Astrocyte (in vitro differentiated cells and primary cell): ENCODE results near the gene MCCC1. TPM values are rescaled to one million over a fixed set of nuclear protein-coding genes. Genes with fewer than 3 reads are reported as not detected.
"Not testable (repeated sequence)": the region's sequence is repeated elsewhere in the genome, so short reads cannot be mapped to it uniquely, and the experiment has no call there.

ENCODE experiments used
- DNase-seq: peaks from one replicate; pipeline ENCODE4 v3.0.0-alpha.2; 2010; ENCODE audit warnings: low read depth
- FAIRE-seq: peaks from 2 replicates; lab custom pipeline; 2011; peaks lifted over from hg19 to GRCh38; lab: Jason Lieb, UNC
- H2AFZ ChIP-seq: 2 replicates; pipeline ENCODE4 v1.6.0; 2012; ENCODE audit warnings: low read depth, low read length, inconsistent platforms
- H3K27ac ChIP-seq: 2 replicates; pipeline ENCODE4 v1.5.1; 2011; ENCODE audit warnings: low read depth, low read length, inconsistent platforms
- H3K27me3 ChIP-seq: 2 replicates; pipeline ENCODE4 v1.6.0; 2011; ENCODE audit warnings: low read length, inconsistent platforms; ENCODE audit not compliant: insufficient read depth
- H3K36me3 ChIP-seq: 2 replicates; pipeline ENCODE4 v1.5.1; 2011; ENCODE audit warnings: low read length, inconsistent platforms; ENCODE audit not compliant: insufficient read depth
- H3K4me1 ChIP-seq: 2 replicates; pipeline ENCODE4 v1.5.1; 2011; ENCODE audit warnings: low read length, inconsistent platforms; ENCODE audit not compliant: insufficient read depth
- H3K4me2 ChIP-seq: 2 replicates; pipeline ENCODE4 v1.6.0; 2012; ENCODE audit warnings: low read length, inconsistent platforms
- H3K4me3 ChIP-seq: 2 replicates; pipeline ENCODE4 v1.5.1; 2011; ENCODE audit warnings: low read depth, mild to moderate bottlenecking, low read length, inconsistent platforms; ENCODE audit not compliant: insufficient read depth
- H3K79me2 ChIP-seq: 2 replicates; pipeline ENCODE4 v1.6.0; 2012; ENCODE audit warnings: mild to moderate bottlenecking, low read length, inconsistent platforms; ENCODE audit not compliant: insufficient read depth
- H3K9ac ChIP-seq: 2 replicates; pipeline ENCODE4 v1.6.0; 2012; ENCODE audit warnings: mild to moderate bottlenecking, low read length, inconsistent platforms
- H3K9me3 ChIP-seq: 2 replicates; pipeline ENCODE4 v1.5.1; 2012; ENCODE audit warnings: low read depth, mild to moderate bottlenecking, low read length, inconsistent platforms; ENCODE audit not compliant: insufficient read depth
- H4K20me1 ChIP-seq: 2 replicates; pipeline ENCODE4 v1.6.0; 2012; ENCODE audit warnings: low read length, inconsistent platforms; ENCODE audit not compliant: insufficient read depth
- H3K27ac Mint-ChIP-seq: one replicate; pipeline ENCODE4 v1.8.0; 2021; ENCODE audit warnings: mild to moderate bottlenecking, mixed read lengths; ENCODE audit not compliant: unreplicated experiment
- H3K27me3 Mint-ChIP-seq: one replicate; pipeline ENCODE4 v1.8.0; 2021; ENCODE audit warnings: low read depth, mixed read lengths; ENCODE audit not compliant: unreplicated experiment
- H3K36me3 Mint-ChIP-seq: one replicate; pipeline ENCODE4 v1.8.0; 2021; ENCODE audit warnings: low read depth, mixed read lengths; ENCODE audit not compliant: unreplicated experiment
- H3K4me1 Mint-ChIP-seq: one replicate; pipeline ENCODE4 v1.8.0; 2021; ENCODE audit warnings: low read depth, mixed read lengths; ENCODE audit not compliant: unreplicated experiment
- H3K4me3 Mint-ChIP-seq: one replicate; pipeline ENCODE4 v1.8.0; 2021; ENCODE audit warnings: mild to moderate bottlenecking, moderate library complexity, mixed read lengths; ENCODE audit not compliant: unreplicated experiment
- H3K9me3 Mint-ChIP-seq: one replicate; pipeline ENCODE4 v1.8.0; 2021; ENCODE audit warnings: mild to moderate bottlenecking, mixed read lengths; ENCODE audit not compliant: unreplicated experiment
- CTCF ChIP-seq: IDR thresholded peaks from 2 replicates; pipeline ENCODE4 v1.5.1; 2011; ENCODE audit warnings: low read depth, mild to moderate bottlenecking, inconsistent platforms, low read length, moderate library complexity; ENCODE audit not compliant: insufficient read depth
- EZH2 ChIP-seq: IDR thresholded peaks from 2 replicates; pipeline ENCODE4 v1.6.1; 2012; ENCODE audit warnings: mild to moderate bottlenecking, low read length, inconsistent platforms; ENCODE audit not compliant: insufficient read depth
- total RNA-seq: library from RNA; stranded (reverse); gene quantifications from 2 replicates; pipeline ENCODE4 v1.2.1, GENCODE V29; 2021

MCCC1 gene
- total RNA-seq, 1 donor from 2014 or later = 13.4 TPM

DNA sequence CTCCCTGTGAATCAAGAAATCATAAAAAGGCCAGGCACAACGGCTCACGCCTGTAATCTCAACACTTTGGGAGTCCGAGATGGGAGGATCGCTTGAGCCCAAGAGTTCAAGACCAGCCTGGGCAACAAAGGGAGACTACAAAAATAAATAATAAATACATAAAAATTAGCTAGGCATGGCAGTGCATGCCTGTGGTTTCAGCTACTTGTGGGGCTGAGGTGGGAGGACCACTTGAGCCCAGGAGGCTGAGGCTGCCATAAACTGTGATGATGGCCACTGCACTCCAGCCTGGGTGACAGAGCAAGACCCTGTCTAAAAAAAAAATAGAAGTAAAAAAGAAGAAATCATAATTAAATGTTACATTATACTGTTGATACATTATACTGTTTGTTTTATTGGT, 91.0 kb downstream of the MCCC1 start:
- no peaks in the 10 kb centered on the region for H3K27me3 Mint-ChIP-seq
- Histone ChIP-seq H3K27ac (no peak overlapping the region), H3K9ac (no peak overlapping the region), H3K4me2 (no peak overlapping the region), H3K4me1 (no peaks in the 10 kb centered on the region), H3K4me3 (no peak overlapping the region), H3K79me2 (no peaks in the 10 kb centered on the region), H4K20me1 (no peaks in the 10 kb centered on the region), H2AFZ (no peak overlapping the region), H3K27me3 (no peaks in the 10 kb centered on the region), H3K9me3 (no peaks in the 10 kb centered on the region), H3K36me3 (no peaks in the 10 kb centered on the region)
- no peak overlapping the region for H3K4me3 Mint-ChIP-seq
- no peak for TF ChIP-seq CTCF
- TF ChIP-seq EZH2 = no peak
- H3K27ac Mint-ChIP-seq = no peak overlapping the region
- peaks cover 4% of the 10 kb centered on the region for H3K4me1 Mint-ChIP-seq
- peaks cover 3% of the 10 kb centered on the region for H3K9me3 Mint-ChIP-seq
- FAIRE-seq = no peak
- H3K36me3 Mint-ChIP-seq = peaks cover 6% of the 10 kb centered on the region
- no peak for DNase-seq

- peaks cover 3% of the 10 kb centered on the region for H3K9me3 Mint-ChIP-seq
- no peaks in the 10 kb centered on the region for H3K27me3 Mint-ChIP-seq
- Histone ChIP-seq H3K27me3 (no peaks in the 10 kb centered on the region), H3K4me2 (no peak overlapping the region), H3K36me3 (no peaks in the 10 kb centered on the region), H3K4me1 (no peaks in the 10 kb centered on the region), H2AFZ (no peak overlapping the region), H3K9me3 (no peaks in the 10 kb centered on the region), H3K9ac (no peak overlapping the region), H3K4me3 (no peak overlapping the region), H3K27ac (no peak overlapping the region), H4K20me1 (no peaks in the 10 kb centered on the region), H3K79me2 (no peaks in the 10 kb centered on the region)
- DNase-seq (no peak), FAIRE-seq (no peak)
- H3K4me1 Mint-ChIP-seq = peaks cover 4% of the 10 kb centered on the region
- TF ChIP-seq EZH2 (no peak), CTCF (no peak)
- peaks cover 3% of the 10 kb centered on the region for H3K36me3 Mint-ChIP-seq
- no peak overlapping the region for H3K27ac Mint-ChIP-seq
- no peak overlapping the region for H3K4me3 Mint-ChIP-seq
These were observed 92.8 kb downstream of the MCCC1 start for GRCh38 chr3:183006396-183007002.

DNA sequence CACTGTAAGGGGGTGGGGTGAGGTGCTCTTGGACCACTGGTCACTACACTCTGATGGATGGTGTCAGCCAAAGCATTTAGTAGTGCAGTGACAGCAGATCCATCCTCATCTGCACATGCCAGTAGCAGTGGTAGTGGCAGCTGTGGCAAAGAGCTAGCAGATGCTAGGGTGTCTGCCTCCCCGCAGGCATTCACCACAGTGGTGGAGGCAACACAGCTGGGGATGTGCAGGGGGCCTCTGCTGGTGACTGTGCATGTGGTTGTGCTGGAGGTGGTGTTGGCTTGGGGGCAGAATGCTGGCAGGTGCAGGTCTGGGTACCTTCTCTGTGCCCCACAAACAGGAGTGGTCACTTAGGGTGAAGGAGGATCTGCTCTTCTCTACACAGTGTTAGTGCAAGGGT, 99.5 kb downstream of the MCCC1 start:
- no peak overlapping the region for H3K4me2 ChIP-seq
- Mint-ChIP-seq H3K4me3 (no peak overlapping the region), H3K27ac (no peak overlapping the region), H3K27me3 (peaks cover 2% of the 10 kb centered on the region), H3K36me3 (peaks cover 2% of the 10 kb centered on the region), H3K4me1 (no peaks in the 10 kb centered on the region), H3K9me3 (peaks cover 11% of the 10 kb centered on the region)
- H4K20me1 ChIP-seq = no peaks in the 10 kb centered on the region
- H3K79me2 ChIP-seq = no peaks in the 10 kb centered on the region
- no peak overlapping the region for H3K27ac ChIP-seq
- no peak overlapping the region for H2AFZ ChIP-seq
- H3K4me1 ChIP-seq = no peaks in the 10 kb centered on the region
- no peaks in the 10 kb centered on the region for H3K9me3 ChIP-seq
- DNase-seq (no peak), FAIRE-seq (no peak)
- H3K4me3 ChIP-seq = no peak overlapping the region
- TF ChIP-seq EZH2 = no peak
- TF ChIP-seq CTCF = no peak
- H3K9ac ChIP-seq = no peak overlapping the region
- H3K36me3 ChIP-seq = no peaks in the 10 kb centered on the region
- no peaks in the 10 kb centered on the region for H3K27me3 ChIP-seq

- not testable (repeated sequence) for H3K4me1 ChIP-seq, H4K20me1 ChIP-seq, H3K27me3 Mint-ChIP-seq, H3K27ac ChIP-seq, DNase-seq, H2AFZ ChIP-seq, H3K4me3 ChIP-seq, H3K9me3 ChIP-seq, H3K4me2 ChIP-seq, H3K79me2 ChIP-seq, H3K36me3 ChIP-seq, H3K4me3 Mint-ChIP-seq, FAIRE-seq, H3K4me1 Mint-ChIP-seq, H3K36me3 Mint-ChIP-seq, H3K9ac ChIP-seq, H3K27ac Mint-ChIP-seq, H3K27me3 ChIP-seq
- H3K9me3 Mint-ChIP-seq = peaks cover 11% of the 10 kb centered on the region
These were observed 105.7 kb downstream of the MCCC1 start for GRCh38 chr3:182993486-182994201.
